ENCODE measurements around the gene GADD45B.
"Not testable (repeated sequence)": the region's sequence is repeated elsewhere in the genome, so short reads cannot be mapped to it uniquely, and the experiment has no call there.

GADD45B gene

DNA sequence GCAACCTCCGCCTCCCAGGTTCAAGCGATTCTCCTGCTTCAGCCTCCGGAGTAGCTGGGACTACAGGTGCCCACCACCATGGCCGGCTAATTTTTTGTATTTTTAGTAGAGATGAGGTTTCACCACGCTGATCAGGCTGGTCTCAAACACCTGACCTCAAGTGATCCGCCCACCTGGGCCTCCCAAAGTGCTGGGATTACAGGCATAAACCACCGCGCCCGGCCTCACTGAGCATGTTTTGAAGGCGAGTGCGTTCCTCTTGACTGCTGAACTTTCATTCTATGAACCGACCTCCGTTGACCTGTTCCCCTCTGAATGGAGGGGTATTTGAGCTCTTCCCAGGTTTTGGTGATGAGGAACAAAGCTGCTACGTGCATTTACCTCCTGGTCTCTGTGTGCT, 17.5 kb downstream of the GADD45B start:
- H3K4me1 ChIP-seq, result peaks cover 12% of the 10 kb centered on the region
- H3K27me3 ChIP-seq (ENCODE audit: low read depth); H3K4me3 ChIP-seq; H3K36me3 ChIP-seq (replicated peaks); H3K9me3 ChIP-seq; in situ Hi-C loops (cut with MboI; ENCODE audit: low sequenced_read_pairs); DNase-seq (ENCODE audit: low spot score in 2 of 2): not testable (repeated sequence)

DNA sequence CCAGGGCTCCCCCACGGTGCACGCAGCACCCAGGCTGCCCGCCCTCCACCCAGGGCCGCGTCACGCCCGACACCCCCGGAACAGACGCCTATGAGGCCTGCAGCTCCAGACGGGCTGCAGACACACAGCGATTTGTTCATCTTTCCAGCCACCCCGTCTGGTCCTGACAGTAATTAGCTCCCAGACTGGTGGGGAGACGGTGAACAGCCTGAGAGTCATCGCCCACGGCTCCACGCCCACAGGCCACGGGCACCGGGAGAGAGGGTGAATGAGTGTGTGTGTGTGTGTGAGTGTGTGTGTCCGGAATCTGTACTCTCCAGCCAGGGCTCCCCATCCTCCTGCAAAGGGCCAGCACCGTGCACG, 18.1 kb downstream of the GADD45B start:
- in situ Hi-C loops (cut with MboI; ENCODE audit: low sequenced_read_pairs), result no loop called here
- no peak for DNase-seq (ENCODE audit: low spot score in 2 of 2)

DNA sequence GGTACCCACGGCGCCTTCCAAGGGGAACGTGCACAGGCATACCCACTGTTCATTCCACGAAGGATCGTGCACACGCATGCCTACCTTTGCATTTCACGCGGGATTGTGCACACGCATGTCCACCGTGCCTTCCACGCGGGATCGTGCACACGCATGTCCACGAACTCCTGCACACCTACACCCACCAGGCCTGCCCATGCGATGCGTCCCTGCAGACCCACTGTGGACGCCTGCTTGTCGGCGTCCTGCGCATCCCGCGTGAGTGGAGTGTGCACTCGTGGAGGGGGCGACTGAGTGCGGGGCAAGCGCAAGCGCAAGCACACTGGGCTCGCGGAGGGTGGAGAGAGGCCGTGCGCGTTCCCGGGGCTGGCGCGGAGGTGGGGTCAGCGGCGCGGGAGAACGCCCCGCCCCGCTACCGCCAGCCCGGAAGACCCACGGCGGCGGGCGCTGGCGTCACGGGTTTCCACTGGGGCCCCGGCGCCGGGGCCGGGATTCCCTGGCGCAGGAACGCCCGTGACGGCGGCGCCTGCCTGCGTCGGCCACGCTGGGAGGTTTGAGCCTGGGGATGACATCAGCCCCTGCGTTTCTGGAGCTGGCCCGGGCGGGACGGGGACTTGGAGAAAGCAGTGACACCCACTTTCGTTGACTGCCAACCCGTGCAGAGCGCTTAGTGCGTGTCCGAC, 18.7 kb downstream of the GADD45B start:
- Histone ChIP-seq H3K9me3 (no peaks in the 10 kb centered on the region), H3K27me3 (ENCODE audit: low read depth) (no peaks in the 10 kb centered on the region), H3K4me1 (peaks cover 9% of the 10 kb centered on the region), H3K36me3 (replicated peaks) (no peaks in the 10 kb centered on the region), H3K4me3 (peak overlapping the region; percentile 42)
- in situ Hi-C loops (cut with MboI; ENCODE audit: low sequenced_read_pairs), result no loop called here
- DNase-seq (ENCODE audit: low spot score in 2 of 2), result peak; percentile 23 to 75

More for the DNA sequence above, 18.1 kb downstream of the GADD45B start:
- Histone ChIP-seq H3K4me1 (peaks cover 12% of the 10 kb centered on the region), H3K9me3 (no peaks in the 10 kb centered on the region), H3K36me3 (replicated peaks) (no peaks in the 10 kb centered on the region), H3K4me3 (peak overlapping the region; percentile 42), H3K27me3 (ENCODE audit: low read depth) (no peaks in the 10 kb centered on the region)

DNA sequence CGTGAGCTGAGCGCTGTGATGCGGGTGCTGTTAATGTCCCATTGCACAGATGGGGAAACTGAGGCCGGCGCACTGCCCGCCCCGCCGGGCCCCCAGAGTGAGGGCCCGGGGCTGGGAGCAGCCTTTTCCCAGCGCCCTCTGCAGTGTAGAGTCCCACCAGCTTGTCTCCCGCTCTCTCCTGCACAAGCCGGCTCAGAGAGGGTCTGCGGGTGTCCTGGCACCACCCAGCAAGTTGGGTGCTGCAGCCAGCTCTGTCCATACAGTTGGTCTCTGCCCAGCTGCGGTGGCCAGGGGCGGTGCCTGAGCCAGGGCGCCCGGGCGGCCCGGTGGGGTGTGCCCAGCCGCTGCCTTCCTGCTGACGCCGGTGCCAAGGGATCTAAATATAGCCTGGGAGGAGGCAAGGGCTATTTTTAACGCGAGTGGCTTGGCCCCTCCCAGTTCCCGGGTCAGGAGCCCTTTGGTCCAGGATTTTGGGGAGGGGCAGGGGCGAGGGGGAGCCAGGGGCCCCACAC, 19.3 kb downstream of the GADD45B start:
- DNase-seq (ENCODE audit: low spot score in 2 of 2), result no peak
- Histone ChIP-seq H3K27me3 (ENCODE audit: low read depth) (no peaks in the 10 kb centered on the region), H3K4me1 (peaks cover 9% of the 10 kb centered on the region), H3K9me3 (no peaks in the 10 kb centered on the region), H3K4me3 (peak overlapping the region; percentile 42), H3K36me3 (replicated peaks) (no peaks in the 10 kb centered on the region)
- in situ Hi-C loops (cut with MboI; ENCODE audit: low sequenced_read_pairs), result no loop called here

DNA sequence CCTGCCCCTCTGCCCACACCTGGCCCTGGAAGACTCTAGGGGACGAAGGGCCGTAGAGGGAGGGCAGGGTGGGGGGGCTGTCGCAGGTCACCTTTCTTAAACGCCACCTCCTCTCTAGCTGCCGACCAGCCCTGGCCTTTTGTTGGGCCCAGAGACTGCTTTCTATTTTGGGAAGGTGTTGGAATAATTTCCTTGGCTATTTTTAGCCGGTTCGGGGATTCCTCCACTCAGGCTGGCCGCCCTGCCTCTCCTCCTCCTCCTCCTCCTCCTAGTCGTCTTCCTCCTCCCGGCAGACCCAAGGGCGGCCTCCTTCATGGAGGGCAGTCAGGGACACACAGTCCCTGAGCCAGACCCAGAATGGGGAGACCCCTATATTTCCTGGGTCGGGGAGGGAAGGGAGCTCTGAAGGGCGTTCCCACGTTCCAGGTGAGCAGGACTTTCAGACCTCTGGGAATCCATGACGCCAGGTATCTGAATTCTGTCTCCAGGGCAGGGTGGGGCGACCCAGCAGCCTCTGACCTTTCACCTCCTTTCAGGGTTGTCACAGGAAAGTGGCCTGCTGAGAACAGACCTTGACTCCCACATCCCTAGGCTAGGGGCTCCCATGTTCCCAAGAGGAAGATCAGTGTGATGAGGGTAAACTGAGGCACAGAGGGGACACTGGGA, 19.9 kb downstream of the GADD45B start:
- H3K4me3 ChIP-seq, result no peak overlapping the region; the same call in 1 of the 2 replicates

DNA sequence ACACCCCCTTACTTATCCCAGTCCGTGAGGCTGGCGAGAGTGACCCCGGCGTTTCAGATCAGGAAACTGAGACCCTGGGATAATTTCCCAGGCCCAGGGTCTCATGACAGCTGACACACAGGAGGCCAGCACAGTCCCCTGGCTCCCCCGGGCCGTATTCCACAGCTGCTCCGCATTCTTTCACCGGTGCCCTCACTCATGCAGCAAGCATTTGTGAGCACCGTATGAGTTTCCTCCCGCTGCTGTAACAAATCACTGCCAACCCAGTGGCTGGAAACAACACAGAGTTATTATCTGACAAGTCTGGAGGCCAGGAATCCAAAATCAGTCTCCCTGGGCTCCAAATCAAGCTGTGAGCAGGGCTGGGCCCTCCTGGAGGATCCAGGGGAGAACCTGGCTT, 21.3 kb downstream of the GADD45B start:
- Histone ChIP-seq H3K27me3 (ENCODE audit: low read depth) (no peaks in the 10 kb centered on the region), H3K4me3 (no peak overlapping the region), H3K36me3 (replicated peaks) (no peaks in the 10 kb centered on the region), H3K9me3 (no peaks in the 10 kb centered on the region), H3K4me1 (peaks cover 9% of the 10 kb centered on the region)
- in situ Hi-C loops (cut with MboI; ENCODE audit: low sequenced_read_pairs), result no loop called here
- no peak for DNase-seq (ENCODE audit: low spot score in 2 of 2)

More for the DNA sequence above, 19.9 kb downstream of the GADD45B start:
- no peaks in the 10 kb centered on the region for H3K9me3 ChIP-seq
- in situ Hi-C loops (cut with MboI; ENCODE audit: low sequenced_read_pairs), result no loop called here
- H3K27me3 ChIP-seq (ENCODE audit: low read depth), result no peaks in the 10 kb centered on the region
- no peaks in the 10 kb centered on the region for H3K36me3 ChIP-seq (replicated peaks)
- peaks cover 9% of the 10 kb centered on the region for H3K4me1 ChIP-seq
- no peak for DNase-seq (ENCODE audit: low spot score in 2 of 2)

DNA sequence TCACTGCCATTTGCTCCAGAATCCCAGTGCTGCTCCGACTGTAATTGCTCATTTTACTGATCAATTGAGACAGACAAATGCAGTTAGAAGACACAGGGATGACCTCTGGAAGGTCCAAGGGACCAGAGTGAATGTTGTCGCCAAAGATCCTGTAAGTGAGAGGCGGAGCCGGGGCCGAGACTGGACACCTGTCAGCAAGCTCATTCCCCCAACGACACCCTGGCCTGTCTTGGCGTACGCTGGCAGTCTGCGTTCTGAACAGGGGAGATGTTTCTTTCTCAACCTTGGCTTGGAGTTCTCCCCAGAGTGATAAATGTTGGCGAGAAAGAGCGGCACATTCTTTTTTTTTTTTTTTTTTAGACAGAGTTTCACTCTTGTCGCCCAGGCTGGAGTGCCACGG, 24.2 kb downstream of the GADD45B start:
- no peaks in the 10 kb centered on the region for H3K36me3 ChIP-seq (replicated peaks)
- H3K27me3 ChIP-seq (ENCODE audit: low read depth), result no peaks in the 10 kb centered on the region
- in situ Hi-C loops (cut with MboI; ENCODE audit: low sequenced_read_pairs), result no loop called here
- no peak overlapping the region for H3K4me3 ChIP-seq
- H3K9me3 ChIP-seq, result no peaks in the 10 kb centered on the region
- H3K4me1 ChIP-seq, result peaks cover 3% of the 10 kb centered on the region; the same call in 1 of the 2 replicates
- DNase-seq (ENCODE audit: low spot score in 2 of 2), result no peak

DNA sequence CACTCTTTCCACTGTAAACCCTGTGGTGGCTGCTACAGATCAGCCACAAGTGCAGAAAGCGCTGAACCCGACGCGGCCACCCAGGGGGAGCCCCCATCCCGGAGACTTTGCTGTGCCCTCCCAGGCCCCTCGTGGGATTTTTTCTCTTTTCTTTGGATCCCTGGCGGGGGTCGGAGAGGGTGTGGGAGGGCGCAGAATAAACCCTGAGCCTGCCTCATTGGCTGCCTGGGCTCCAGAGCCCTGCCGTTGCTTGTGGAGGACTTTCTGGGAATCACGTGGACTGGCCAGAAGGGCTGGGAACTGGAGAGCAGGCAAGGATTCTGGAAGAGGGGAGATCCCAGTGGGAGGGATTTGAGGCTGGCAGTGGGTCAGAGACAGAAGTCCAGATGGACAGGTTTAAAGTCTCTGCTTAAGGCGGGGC, 24.9 kb downstream of the GADD45B start:
- in situ Hi-C loops (cut with MboI; ENCODE audit: low sequenced_read_pairs), result no loop called here
- Histone ChIP-seq H3K27me3 (ENCODE audit: low read depth) (no peaks in the 10 kb centered on the region), H3K9me3 (no peaks in the 10 kb centered on the region), H3K4me1 (no peaks in the 10 kb centered on the region; the same call in 1 of the 2 replicates), H3K36me3 (replicated peaks) (no peaks in the 10 kb centered on the region), H3K4me3 (no peak overlapping the region)
- DNase-seq (ENCODE audit: low spot score in 2 of 2), result no peak

DNA sequence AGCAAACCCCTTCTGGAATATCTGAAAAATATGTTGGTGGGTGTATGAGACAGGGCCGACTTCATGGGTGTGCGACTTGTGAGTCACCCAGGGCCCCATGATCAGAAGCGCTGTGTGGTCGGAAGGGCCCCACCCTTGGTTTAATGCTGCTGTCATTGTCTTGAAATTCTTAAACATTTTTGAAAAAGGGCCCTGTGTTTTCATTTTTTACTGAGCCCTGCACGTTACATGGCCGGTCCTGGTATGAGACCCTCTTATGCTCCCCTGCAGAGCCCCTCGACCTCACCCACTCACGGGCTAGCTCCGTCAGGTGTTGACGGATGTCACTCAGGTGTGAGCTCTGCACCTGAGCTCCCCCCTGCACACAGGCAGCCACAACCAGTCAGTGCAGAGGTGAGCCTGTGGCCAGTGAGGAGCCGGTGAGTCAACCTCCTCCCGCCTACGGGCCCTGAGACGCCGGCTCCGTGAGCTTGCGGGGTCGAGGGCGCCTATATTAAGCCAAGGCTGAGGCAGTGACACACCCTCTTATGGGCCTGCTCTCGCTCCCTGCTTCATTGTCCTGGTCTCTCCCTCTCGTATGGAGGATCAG, 27.7 kb downstream of the GADD45B start:
- Histone ChIP-seq H3K9me3 (no peaks in the 10 kb centered on the region), H3K36me3 (replicated peaks) (no peaks in the 10 kb centered on the region), H3K4me1 (peaks cover 3% of the 10 kb centered on the region), H3K4me3 (no peak overlapping the region), H3K27me3 (ENCODE audit: low read depth) (no peaks in the 10 kb centered on the region)
- no peak for DNase-seq (ENCODE audit: low spot score in 2 of 2)
- in situ Hi-C loops (cut with MboI; ENCODE audit: low sequenced_read_pairs), result no loop called here

DNA sequence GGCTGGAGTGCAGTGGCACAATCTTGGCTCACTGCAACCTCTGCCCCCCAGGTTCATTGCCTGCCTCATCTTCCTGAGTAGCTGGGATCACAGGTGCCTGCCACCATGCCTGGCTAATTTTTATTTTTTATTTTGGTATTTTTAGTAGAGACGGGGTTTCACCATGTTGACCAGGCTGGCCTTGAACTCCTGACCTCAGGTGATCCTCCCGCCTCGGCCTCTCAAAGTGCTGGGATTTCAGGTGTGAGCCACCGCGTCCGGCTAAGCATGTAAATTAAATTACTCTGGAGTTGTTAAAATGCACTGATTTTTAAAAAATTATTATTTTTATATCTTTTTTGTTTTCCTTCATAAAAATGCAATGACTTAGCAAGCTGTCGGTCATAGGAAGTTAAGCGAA, 30.7 kb downstream of the GADD45B start:
- H3K4me3 ChIP-seq; H3K27me3 ChIP-seq (ENCODE audit: low read depth); in situ Hi-C loops (cut with MboI; ENCODE audit: low sequenced_read_pairs); H3K9me3 ChIP-seq; H3K36me3 ChIP-seq (replicated peaks); DNase-seq (ENCODE audit: low spot score in 2 of 2); H3K4me1 ChIP-seq: not testable (repeated sequence)

DNA sequence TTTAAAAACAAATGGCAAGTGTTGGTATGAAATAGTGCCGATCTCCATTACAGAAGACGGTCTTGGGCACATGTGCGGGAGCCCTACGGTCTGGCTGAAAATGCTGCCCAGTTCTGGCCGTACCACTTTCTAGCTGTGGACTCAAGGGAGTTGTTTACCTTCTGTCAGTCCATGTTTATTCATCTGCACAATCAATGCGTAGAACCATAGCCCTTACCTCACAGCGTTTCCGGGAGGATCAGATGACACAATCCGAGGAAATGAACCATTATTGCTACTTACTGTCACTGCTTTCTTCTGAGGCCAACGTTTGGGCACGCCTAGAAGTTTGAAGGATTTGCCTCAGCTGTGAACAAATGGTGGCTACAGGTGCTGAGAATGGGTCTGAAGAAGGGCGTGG, 31.2 kb downstream of the GADD45B start:
- Histone ChIP-seq H3K9me3 (no peaks in the 10 kb centered on the region), H3K4me1 (peaks cover 3% of the 10 kb centered on the region), H3K36me3 (replicated peaks) (no peaks in the 10 kb centered on the region), H3K27me3 (ENCODE audit: low read depth) (no peaks in the 10 kb centered on the region), H3K4me3 (no peak overlapping the region)
- peak; percentile 35 to 37 for DNase-seq (ENCODE audit: low spot score in 2 of 2)
- in situ Hi-C loops (cut with MboI; ENCODE audit: low sequenced_read_pairs), result no loop called here

DNA sequence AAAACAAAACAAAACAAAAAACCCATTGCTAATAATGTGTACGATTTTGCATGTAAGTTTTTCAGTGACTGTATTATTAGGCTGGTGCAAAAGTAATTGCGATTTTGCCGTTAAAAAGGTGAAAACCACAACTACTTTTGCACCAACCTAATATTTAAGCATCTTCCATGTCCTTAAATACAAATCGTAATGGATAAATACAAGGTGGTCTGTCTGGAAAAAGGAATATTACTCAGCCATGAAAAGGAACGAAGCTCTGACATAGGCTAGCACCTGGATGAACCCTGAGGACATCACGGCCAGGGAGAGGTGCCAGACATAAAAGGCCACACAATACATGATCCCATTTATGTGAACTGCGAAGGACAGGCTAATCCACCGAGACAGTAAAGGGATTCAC, 33.2 kb downstream of the GADD45B start:
- H3K9me3 ChIP-seq, result no peaks in the 10 kb centered on the region
- DNase-seq (ENCODE audit: low spot score in 2 of 2), result no peak
- no peaks in the 10 kb centered on the region for H3K36me3 ChIP-seq (replicated peaks)
- no peaks in the 10 kb centered on the region for H3K27me3 ChIP-seq (ENCODE audit: low read depth)
- peaks cover 3% of the 10 kb centered on the region for H3K4me1 ChIP-seq
- in situ Hi-C loops (cut with MboI; ENCODE audit: low sequenced_read_pairs), result no loop called here
- H3K4me3 ChIP-seq, result no peak overlapping the region

DNA sequence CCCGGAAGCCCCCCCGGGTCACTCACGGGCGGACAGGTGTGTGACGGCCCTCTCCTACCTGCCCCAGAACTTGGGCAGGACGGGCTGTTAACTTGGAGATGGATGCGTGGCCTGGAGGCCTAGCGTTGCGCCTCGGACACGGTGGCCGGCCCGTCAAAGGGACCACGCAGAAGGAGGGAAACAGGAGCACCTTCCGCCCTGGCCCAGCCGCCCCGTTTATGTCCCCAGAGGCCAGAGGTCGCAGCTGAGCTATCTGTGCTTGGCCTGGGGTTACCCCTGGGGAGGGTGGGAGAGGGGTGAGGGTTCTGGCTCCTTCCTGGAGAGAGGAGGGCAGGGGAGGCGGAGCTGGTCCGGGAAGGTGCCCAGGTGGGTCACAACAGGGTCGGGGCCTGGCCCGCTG, 35.6 kb downstream of the GADD45B start:
- no peaks in the 10 kb centered on the region for H3K9me3 ChIP-seq
- H3K36me3 ChIP-seq (replicated peaks), result no peaks in the 10 kb centered on the region
- DNase-seq (ENCODE audit: low spot score in 2 of 2), result no peak
- no peak overlapping the region for H3K4me3 ChIP-seq
- peaks cover 3% of the 10 kb centered on the region for H3K4me1 ChIP-seq
- in situ Hi-C loops (cut with MboI; ENCODE audit: low sequenced_read_pairs), result no loop called here
- H3K27me3 ChIP-seq (ENCODE audit: low read depth), result no peaks in the 10 kb centered on the region

DNA sequence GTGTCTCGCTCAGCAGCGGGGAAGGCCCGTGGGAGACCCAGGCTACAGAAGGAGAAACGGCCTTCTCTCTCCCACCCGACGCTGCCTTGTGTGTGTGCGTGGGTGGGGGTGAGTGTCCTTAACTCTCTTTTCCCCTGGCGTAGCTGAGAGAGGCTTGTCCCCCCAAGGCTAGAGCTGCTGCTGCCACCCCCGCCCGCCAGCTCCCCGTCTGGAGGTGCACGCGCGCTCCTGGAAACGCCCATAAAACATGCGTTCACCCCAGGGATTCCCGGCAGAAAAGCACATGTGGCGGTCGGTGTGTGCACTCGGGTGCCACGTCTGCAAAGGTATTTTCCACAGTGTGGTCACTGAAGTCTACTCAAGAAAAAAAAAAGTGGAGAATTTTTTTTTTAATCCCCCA, 36.1 kb downstream of the GADD45B start:
- H3K4me3 ChIP-seq, result no peak overlapping the region
- peaks cover 3% of the 10 kb centered on the region for H3K4me1 ChIP-seq
- no peaks in the 10 kb centered on the region for H3K27me3 ChIP-seq (ENCODE audit: low read depth)
- in situ Hi-C loops (cut with MboI; ENCODE audit: low sequenced_read_pairs), result no loop called here
- H3K36me3 ChIP-seq (replicated peaks), result no peaks in the 10 kb centered on the region
- no peak for DNase-seq (ENCODE audit: low spot score in 2 of 2)
- H3K9me3 ChIP-seq, result no peaks in the 10 kb centered on the region

All from HAP-1 (cell line).